Stimulated activated CD4-positive, alpha-beta T cell treated with anti-CD3 and anti-CD28 coated beads, Interleukin-15, amount 100 ng/mL, for 48 hours (primary cell): ENCODE measurements around the gene CDC27.
"Not testable (repeated sequence)": the region's sequence is repeated elsewhere in the genome, so short reads cannot be mapped to it uniquely, and the experiment has no call there.

Source experiments
- DNase-seq, 2 donors: peaks; one replicate each; pipeline ENCODE4 v3.0.0-alpha.2; 2020; ENCODE audit warnings: low read depth in 2 of 2

CDC27 gene

GRCh38 chr17:47219621-47220475 lies 30.8 kb upstream of the CDC27 start:
- no peak for DNase-seq

- no peak for DNase-seq
Measured at GRCh38 chr17:47218896-47219430, 29.9 kb upstream of the CDC27 start.

- not testable (repeated sequence) for DNase-seq
Measured at GRCh38 chr17:47217279-47217678, 28.2 kb upstream of the CDC27 start.

GRCh38 chr17:47216821-47217220 lies 27.7 kb upstream of the CDC27 start:
- DNase-seq, result not testable (repeated sequence)

GRCh38 chr17:47214931-47215330 lies 25.8 kb upstream of the CDC27 start:
- no peak for DNase-seq

GRCh38 chr17:47213540-47213939 lies 24.4 kb upstream of the CDC27 start:
- no peak for DNase-seq

- DNase-seq, result no peak
Measured at GRCh38 chr17:47212458-47212857, 23.4 kb upstream of the CDC27 start.

- DNase-seq, result no peak
Measured at GRCh38 chr17:47210779-47211178, 21.7 kb upstream of the CDC27 start.

- DNase-seq, result no peak
Measured at GRCh38 chr17:47210105-47210504, 21.0 kb upstream of the CDC27 start.

- no peak for DNase-seq
Measured at GRCh38 chr17:47209499-47209898, 20.4 kb upstream of the CDC27 start.

GRCh38 chr17:47208744-47209488 lies 19.8 kb upstream of the CDC27 start, which contains the start of gene MYL4:
Gene MYL4 (plus strand): TSS chr17:47209348. CDS start chr17:47209423, 75 bp downstream.
- DNase-seq, result no peak

- no peak for DNase-seq
Measured at GRCh38 chr17:47207143-47208067, 18.3 kb upstream of the CDC27 start.

- DNase-seq, result peak; percentile 55
Measured at GRCh38 chr17:47205419-47205963, 16.4 kb upstream of the CDC27 start.

GRCh38 chr17:47204722-47205418 lies 15.8 kb upstream of the CDC27 start:
- DNase-seq, result no peak

GRCh38 chr17:47203984-47204721 lies 15.1 kb upstream of the CDC27 start:
- DNase-seq, result peak in 1 of 2 donors; percentile 57

- no peak for DNase-seq
Measured at GRCh38 chr17:47201166-47201565, 12.1 kb upstream of the CDC27 start.

GRCh38 chr17:47200325-47200664 lies 11.2 kb upstream of the CDC27 start:
- DNase-seq, result no peak

- no peak for DNase-seq
Measured at GRCh38 chr17:47199627-47200324, 10.7 kb upstream of the CDC27 start.

- no peak for DNase-seq
Measured at GRCh38 chr17:47197821-47198220, 8.7 kb upstream of the CDC27 start.
